Retinal pigment epithelial cell (primary cell): ENCODE results near the gene KCTD10.
"Not testable (repeated sequence)": the region's sequence is repeated elsewhere in the genome, so short reads cannot be mapped to it uniquely, and the experiment has no call there.

Experiments used
- DNase-seq: peaks from one replicate; pipeline ENCODE4 v3.0.0-alpha.2; 2010; ENCODE audit warnings: low read depth
- H3K4me3 ChIP-seq: 2 replicates; pipeline ENCODE4 v1.5.1; 2011; ENCODE audit warnings: mild to moderate bottlenecking, low read length, control low read depth, moderate library complexity
- TF ChIP-seq, protein P1 (sequence below): conservative IDR thresholded peaks from 2 replicates; pipeline ENCODE4 v1.5.1; 2011; ENCODE audit warnings: low read depth, low read length, control low read depth, inconsistent platforms

Gene KCTD10

DNA sequence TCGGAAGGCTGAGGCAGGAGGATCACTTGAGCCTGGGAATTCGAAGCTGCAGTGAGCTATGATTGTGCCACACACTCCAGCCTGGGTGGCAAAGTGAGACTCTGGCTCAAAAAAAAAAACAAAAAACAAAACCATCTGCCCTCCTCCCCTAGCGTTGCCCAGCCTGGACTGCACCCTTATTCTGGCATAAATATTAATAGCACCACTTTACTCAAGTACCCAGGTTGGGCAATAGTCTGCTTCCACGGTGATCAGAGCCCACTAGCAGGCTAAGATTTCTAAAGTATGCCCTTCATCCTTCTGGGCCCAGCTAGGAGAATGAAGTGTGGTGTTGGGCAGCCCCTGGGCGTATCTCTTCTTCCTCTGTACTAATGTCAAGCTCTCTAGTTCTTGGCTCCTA lies 33.3 kb downstream of the KCTD10 start:
- no peak for DNase-seq
- TF ChIP-seq, protein P1, sequence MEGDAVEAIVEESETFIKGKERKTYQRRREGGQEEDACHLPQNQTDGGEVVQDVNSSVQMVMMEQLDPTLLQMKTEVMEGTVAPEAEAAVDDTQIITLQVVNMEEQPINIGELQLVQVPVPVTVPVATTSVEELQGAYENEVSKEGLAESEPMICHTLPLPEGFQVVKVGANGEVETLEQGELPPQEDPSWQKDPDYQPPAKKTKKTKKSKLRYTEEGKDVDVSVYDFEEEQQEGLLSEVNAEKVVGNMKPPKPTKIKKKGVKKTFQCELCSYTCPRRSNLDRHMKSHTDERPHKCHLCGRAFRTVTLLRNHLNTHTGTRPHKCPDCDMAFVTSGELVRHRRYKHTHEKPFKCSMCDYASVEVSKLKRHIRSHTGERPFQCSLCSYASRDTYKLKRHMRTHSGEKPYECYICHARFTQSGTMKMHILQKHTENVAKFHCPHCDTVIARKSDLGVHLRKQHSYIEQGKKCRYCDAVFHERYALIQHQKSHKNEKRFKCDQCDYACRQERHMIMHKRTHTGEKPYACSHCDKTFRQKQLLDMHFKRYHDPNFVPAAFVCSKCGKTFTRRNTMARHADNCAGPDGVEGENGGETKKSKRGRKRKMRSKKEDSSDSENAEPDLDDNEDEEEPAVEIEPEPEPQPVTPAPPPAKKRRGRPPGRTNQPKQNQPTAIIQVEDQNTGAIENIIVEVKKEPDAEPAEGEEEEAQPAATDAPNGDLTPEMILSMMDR = no peak
- H3K4me3 ChIP-seq = no peak overlapping the region

DNA sequence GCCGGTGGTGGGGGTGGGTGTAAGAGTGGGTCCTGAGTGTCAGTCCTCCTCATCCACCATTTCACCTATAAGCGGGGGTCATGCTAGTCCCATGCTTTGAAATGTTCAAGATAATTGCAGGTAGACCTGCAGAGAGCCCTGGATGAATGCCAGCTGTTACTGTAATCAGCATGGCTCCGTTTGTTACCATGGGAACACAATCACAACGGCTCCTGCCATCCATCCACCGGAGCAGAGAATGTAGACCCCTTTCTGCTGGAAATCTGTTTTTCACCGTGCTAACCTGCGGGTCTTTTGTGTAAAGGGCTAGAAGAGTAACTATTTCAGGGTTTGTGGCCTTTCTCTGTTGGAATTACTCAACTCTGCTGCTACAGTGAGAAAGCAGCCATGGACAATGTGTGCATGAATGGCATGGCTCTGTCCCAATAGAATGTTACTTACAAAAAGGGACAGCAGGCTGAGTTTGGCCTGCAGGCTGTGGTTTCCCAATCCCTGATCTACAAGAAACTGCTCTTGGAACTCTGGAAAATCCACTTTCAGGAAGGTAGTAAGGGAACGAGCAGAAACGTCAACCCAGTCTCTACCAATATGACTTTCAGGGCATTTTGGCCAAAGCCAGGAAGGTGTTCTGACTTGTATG lies 36.1 kb downstream of the KCTD10 start:
- DNase-seq = no peak
- TF ChIP-seq, protein P1 = no peak
- no peak overlapping the region for H3K4me3 ChIP-seq

DNA sequence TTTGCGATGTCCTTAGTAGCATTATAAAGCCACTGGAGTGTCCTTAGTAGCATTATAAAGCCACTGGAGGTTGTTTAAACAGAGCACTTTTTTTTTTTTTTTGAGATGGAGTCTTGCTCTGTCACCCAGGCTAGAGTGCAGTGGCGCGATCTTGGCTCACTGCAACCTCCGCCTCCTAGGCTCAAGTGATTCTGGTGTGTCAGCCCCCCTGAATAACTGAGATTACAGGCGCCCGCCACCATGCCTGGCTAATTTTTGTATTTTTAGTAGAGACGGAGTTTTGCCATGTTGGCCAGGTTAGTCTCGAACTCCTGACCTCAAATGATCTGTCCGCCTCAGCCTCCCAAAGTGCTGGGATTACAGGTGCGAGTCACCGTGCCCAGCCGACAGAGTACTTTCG lies 37.1 kb downstream of the KCTD10 start:
- DNase-seq, H3K4me3 ChIP-seq: not testable (repeated sequence)

DNA sequence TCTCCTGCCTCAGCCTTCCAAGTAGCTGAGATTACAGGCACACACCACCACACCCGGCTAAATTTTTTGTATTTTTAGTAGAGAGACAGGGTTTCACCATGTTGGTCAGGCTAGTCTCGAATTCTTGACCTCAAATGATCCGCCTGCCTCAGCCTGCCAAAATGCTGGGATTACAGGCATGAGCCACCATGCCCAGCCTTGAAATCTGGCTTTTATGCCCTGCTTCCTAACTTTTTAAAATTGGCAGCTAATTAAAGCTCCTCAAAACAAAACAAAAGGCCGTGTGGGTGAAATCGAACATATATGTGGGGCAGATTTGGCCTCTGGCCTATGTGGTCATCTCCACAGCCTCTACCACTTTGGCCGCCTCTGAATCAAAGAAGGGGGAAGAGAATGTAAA lies 37.9 kb downstream of the KCTD10 start:
- TF ChIP-seq, protein P1 = no peak
- no peak overlapping the region for H3K4me3 ChIP-seq
- no peak for DNase-seq

DNA sequence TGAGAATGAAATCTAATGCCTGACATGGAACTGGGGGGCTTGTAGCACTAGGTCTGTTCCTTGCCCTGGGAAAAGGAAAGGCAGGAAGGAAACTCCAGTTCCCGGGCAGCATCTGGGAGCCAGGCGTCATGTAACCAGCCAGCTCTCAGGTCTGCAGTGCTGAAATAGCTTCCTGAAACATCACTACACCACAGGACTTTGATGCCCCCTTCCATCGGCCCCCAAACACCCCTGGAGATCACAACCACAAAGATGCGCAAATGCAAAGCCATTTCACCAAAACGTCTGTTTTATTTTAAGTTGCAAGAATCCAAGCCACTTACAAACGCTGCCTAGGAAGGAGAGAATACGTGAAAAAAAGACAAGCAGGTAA lies 40.9 kb downstream of the KCTD10 start:
- H3K4me3 ChIP-seq = no peak overlapping the region
- DNase-seq = no peak
- TF ChIP-seq, protein P1 = no peak

DNA sequence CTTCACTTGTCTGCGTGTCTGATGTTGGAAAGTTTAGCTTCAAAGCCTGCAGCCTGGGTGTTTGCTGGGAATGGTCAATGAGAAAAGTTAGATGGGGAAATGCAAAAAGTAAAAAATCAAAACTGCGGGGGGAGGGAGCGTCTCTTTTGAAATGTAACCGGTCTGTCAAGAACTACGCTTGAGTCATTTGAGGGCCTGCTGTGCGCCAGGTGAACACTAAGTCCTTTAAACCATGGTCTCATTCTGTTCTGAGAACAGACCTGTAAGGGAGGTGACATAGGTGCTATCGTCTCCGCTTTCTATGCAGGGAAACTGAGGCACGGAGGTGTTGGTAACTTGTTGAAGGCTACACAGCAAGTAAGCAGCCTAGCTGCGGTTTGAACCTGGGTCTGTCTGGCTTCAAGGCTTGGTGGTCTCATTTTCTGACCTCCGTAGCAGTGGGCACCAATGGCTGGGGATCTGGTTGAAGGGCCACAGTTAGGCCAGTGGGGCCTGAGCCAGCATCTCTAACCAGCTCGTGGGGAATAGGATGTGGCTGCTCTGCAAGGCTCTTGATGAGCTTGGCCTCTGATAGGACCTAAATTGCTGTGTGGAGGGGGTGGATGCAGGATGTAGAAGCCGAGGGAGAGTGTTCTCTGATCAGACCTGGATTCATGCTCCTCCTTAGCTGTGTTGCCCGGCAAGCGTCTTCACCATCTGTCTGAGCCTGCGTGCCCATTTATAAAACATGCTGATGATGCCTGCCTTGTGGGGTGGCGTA lies 41.5 kb downstream of the KCTD10 start:
- TF ChIP-seq, protein P1 = no peak
- DNase-seq = no peak
- H3K4me3 ChIP-seq = no peak overlapping the region

DNA sequence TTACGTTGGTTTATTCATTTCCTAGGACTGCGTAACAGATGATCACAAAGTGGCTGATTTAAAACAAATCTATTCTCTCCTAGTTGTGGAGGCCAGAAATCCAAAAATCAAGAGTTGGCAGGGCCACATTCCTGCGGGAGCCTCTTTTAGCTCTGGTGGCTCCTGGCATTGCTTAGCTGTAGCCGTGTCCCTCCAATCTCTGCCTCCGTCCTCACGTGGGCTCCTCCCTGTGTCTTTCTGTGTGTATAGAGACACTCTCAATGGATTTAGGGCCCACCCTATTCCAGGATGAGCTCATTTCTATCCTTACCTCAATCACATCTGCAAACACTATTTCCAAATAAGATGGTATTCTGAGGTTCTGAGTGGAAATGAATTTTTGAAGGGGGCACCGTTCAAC lies 42.5 kb downstream of the KCTD10 start:
- H3K4me3 ChIP-seq = no peak overlapping the region
- no peak for DNase-seq
- TF ChIP-seq, protein P1 = no peak
